ENCODE data around the gene KCNC4. TPM values are rescaled to one million over a fixed set of nuclear protein-coding genes. Genes with fewer than 3 reads are reported as not detected.

Gene KCNC4
- total RNA-seq, 6 experiments from 2014 or later = 0.37 to 4.4 (median 1.7) TPM

DNA sequence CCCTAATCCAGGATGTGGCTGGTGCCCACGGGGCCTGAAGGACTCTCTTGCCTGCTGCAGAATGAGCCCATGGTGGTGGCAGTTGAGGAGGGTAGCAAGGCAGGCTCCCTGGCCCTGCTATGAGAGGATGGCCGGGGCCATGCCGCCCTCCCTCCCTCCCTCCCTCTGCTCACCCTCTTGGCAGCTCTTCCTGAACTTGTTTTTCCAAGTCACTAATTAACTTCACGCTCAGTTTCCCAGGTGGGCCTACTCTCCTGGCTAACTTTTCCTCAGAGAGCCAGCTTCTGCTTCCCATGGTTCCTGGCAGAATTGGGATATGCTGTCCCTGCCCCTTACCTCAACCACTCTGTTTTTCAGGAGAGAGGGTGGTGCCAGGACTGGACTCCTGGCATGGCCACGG lies 10.2 kb downstream of the KCNC4 start:
- intact Hi-C loops (cut with DNase I) = no loop called here
- DNase-seq = no peak
- peak in 3 of 4 donors; percentile 7 to 44 (median 38) for ATAC-seq
- WGBS (ENCODE audit: insufficient coverage, low coverage, low lambda C conversion rate, missing lambda C conversion rate) = 43% methylated on average over 3 of the region's 5 CpGs
- no peaks in the 10 kb centered on the region for H3K4me1 ChIP-seq
- H3K36me3 ChIP-seq = no peaks in the 10 kb centered on the region
- H3K9me3 ChIP-seq = no peaks in the 10 kb centered on the region
- no peak overlapping the region for H3K4me3 ChIP-seq
- no peak overlapping the region for H3K27ac ChIP-seq
- TF ChIP-seq, protein P1, sequence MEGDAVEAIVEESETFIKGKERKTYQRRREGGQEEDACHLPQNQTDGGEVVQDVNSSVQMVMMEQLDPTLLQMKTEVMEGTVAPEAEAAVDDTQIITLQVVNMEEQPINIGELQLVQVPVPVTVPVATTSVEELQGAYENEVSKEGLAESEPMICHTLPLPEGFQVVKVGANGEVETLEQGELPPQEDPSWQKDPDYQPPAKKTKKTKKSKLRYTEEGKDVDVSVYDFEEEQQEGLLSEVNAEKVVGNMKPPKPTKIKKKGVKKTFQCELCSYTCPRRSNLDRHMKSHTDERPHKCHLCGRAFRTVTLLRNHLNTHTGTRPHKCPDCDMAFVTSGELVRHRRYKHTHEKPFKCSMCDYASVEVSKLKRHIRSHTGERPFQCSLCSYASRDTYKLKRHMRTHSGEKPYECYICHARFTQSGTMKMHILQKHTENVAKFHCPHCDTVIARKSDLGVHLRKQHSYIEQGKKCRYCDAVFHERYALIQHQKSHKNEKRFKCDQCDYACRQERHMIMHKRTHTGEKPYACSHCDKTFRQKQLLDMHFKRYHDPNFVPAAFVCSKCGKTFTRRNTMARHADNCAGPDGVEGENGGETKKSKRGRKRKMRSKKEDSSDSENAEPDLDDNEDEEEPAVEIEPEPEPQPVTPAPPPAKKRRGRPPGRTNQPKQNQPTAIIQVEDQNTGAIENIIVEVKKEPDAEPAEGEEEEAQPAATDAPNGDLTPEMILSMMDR (IDR thresholded peaks at IDR 0.05) = no peak
- TF ChIP-seq POLR2A (IDR thresholded peaks at IDR 0.05) = no peak
- H3K27me3 ChIP-seq = no peaks in the 10 kb centered on the region

GRCh38 chr1:110221119-110221518 lies 11.0 kb downstream of the KCNC4 start:
- DNase-seq = no peak
- no peak overlapping the region for H3K4me3 ChIP-seq
- intact Hi-C loops (cut with DNase I) = no loop called here
- 100% methylated on average over 1 of the region's 4 CpGs for WGBS (ENCODE audit: insufficient coverage, low coverage, low lambda C conversion rate, missing lambda C conversion rate)
- no peaks in the 10 kb centered on the region for H3K9me3 ChIP-seq
- no peak overlapping the region for H3K27ac ChIP-seq
- no peaks in the 10 kb centered on the region for H3K36me3 ChIP-seq
- no peaks in the 10 kb centered on the region for H3K4me1 ChIP-seq
- no peaks in the 10 kb centered on the region for H3K27me3 ChIP-seq
- ATAC-seq = no peak
- TF ChIP-seq, protein P1 (IDR thresholded peaks at IDR 0.05) = no peak

GRCh38 chr1:110223127-110223526 lies 13.0 kb downstream of the KCNC4 start:
- Histone ChIP-seq H3K27me3 (no peaks in the 10 kb centered on the region), H3K4me1 (no peaks in the 10 kb centered on the region), H3K36me3 (no peaks in the 10 kb centered on the region), H3K4me3 (no peak overlapping the region), H3K9me3 (no peaks in the 10 kb centered on the region), H3K27ac (no peak overlapping the region)
- intact Hi-C loops (cut with DNase I) = no loop called here
- DNase-seq = no peak
- ATAC-seq = no peak
- TF ChIP-seq, protein P1 (IDR thresholded peaks at IDR 0.05) = no peak
- TF ChIP-seq POLR2A (IDR thresholded peaks at IDR 0.05) = no peak
- WGBS (ENCODE audit: insufficient coverage, low coverage, low lambda C conversion rate, missing lambda C conversion rate) = 100% methylated on average over 8 of the region's 27 CpGs

GRCh38 chr1:110223581-110223980 lies 13.5 kb downstream of the KCNC4 start:
- no peaks in the 10 kb centered on the region for H3K9me3 ChIP-seq
- intact Hi-C loops (cut with DNase I) = no loop called here
- no CpG with 5 or more reads among the region's 17 CpGs for WGBS (ENCODE audit: insufficient coverage, low coverage, low lambda C conversion rate, missing lambda C conversion rate)
- H3K36me3 ChIP-seq = no peaks in the 10 kb centered on the region
- no peak overlapping the region for H3K4me3 ChIP-seq
- H3K27me3 ChIP-seq = no peaks in the 10 kb centered on the region
- no peak for DNase-seq
- TF ChIP-seq, protein P1 (IDR thresholded peaks at IDR 0.05) = no peak
- TF ChIP-seq POLR2A (IDR thresholded peaks at IDR 0.05) = no peak
- no peaks in the 10 kb centered on the region for H3K4me1 ChIP-seq
- no peak overlapping the region for H3K27ac ChIP-seq
- ATAC-seq = no peak

Measured in right lobe of liver (tissue), 6 donors.